Measurements from ENCODE around the gene CLDN19.

CLDN19 gene

DNA sequence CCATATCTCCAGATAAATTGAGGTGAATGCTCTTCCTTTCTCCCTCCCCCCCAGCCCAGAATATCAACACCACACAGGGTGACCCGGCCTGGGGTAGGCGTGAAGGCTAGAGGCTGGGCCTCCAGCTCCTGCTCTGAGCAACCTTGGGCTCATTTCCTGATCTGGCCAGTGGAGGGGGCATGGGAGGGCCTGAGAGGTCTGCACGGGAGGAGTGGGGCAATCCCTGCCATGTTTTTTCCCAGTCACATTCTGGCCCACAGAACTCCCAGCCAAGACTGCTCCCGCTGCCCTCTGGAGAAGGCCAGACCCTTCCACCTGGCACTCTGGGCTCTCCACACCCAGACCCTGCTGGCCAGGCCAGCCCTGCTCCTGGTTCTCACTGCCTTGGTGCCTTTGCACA, 3.9 kb downstream of the CLDN19 start:
- no peaks in the 10 kb centered on the region for H3F3A ChIP-seq (ENCODE audit: low read depth)
- TF ChIP-seq, protein P1, sequence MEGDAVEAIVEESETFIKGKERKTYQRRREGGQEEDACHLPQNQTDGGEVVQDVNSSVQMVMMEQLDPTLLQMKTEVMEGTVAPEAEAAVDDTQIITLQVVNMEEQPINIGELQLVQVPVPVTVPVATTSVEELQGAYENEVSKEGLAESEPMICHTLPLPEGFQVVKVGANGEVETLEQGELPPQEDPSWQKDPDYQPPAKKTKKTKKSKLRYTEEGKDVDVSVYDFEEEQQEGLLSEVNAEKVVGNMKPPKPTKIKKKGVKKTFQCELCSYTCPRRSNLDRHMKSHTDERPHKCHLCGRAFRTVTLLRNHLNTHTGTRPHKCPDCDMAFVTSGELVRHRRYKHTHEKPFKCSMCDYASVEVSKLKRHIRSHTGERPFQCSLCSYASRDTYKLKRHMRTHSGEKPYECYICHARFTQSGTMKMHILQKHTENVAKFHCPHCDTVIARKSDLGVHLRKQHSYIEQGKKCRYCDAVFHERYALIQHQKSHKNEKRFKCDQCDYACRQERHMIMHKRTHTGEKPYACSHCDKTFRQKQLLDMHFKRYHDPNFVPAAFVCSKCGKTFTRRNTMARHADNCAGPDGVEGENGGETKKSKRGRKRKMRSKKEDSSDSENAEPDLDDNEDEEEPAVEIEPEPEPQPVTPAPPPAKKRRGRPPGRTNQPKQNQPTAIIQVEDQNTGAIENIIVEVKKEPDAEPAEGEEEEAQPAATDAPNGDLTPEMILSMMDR (conservative IDR thresholded peaks at IDR 0.05; ENCODE audit: low read length), result peak; percentile 30; the same call in 1 of the 2 replicates
- no peak for TF ChIP-seq EZH2phosphoT487 (IDR thresholded peaks at IDR 0.05; ENCODE audit: borderline replicate concordance)
- H3K79me2 ChIP-seq (ENCODE audit: insufficient read depth, low read length), result no peaks in the 10 kb centered on the region
- no peaks in the 10 kb centered on the region for H3K9me3 ChIP-seq (ENCODE audit: insufficient read depth, low read depth, low read length)
- H3K4me2 ChIP-seq (ENCODE audit: low read depth, low read length, poor library complexity, severe bottlenecking), result no peak overlapping the region
- peaks cover 11% of the 10 kb centered on the region for H3K4me1 ChIP-seq (ENCODE audit: insufficient read depth, low read length, poor library complexity, severe bottlenecking)
- no peaks in the 10 kb centered on the region for H4K20me1 ChIP-seq (ENCODE audit: insufficient read depth, low read length, poor library complexity, severe bottlenecking)
- no peaks in the 10 kb centered on the region for H3K9me2 ChIP-seq (replicated peaks; ENCODE audit: low read depth, low read length)
- H3K9ac ChIP-seq (ENCODE audit: low read depth, low read length, poor library complexity, severe bottlenecking), result no peak overlapping the region
- no peaks in the 10 kb centered on the region for H3K27me3 ChIP-seq (ENCODE audit: insufficient read depth, low read length, poor library complexity, severe bottlenecking)
- H3K4me3 ChIP-seq (ENCODE audit: low read length, poor library complexity, severe bottlenecking), result no peak overlapping the region
- H3K36me3 ChIP-seq (ENCODE audit: insufficient read depth, low read length), result no peaks in the 10 kb centered on the region
- H2AFZ ChIP-seq (ENCODE audit: low read length), result no peak overlapping the region

DNA sequence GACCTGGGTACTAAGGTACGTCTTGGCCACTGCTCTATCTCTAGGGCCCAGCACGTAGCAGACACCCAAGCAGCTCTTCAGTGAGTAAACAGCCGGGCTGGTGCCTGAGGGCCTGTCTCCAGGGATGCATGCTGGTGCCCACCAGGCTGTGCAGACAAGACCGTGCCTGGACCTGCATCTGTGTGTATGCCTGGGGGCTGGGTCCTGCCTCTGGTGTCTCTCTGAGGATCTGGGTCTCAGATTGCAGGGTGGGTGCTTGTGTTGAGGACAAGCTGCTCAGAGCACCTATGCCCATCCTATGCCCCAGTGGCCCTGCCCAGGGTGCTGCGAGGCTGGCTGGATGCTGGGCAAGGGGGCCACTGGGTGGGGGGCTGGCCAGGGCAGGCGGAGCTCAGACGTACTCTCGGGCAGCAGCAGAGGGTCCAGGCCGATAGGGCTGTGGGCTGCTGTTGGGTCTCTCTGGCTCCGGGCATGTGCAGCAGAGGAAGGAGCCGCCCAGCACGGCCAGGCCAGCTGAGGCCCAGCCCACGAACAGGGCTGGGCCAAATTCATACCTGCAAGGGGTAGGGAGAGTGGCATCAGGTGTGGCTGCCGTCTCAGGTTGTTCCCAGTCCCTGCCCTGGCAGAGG, 4.4 kb downstream of the CLDN19 start:
- no peak overlapping the region for H3K4me3 ChIP-seq (ENCODE audit: low read length, poor library complexity, severe bottlenecking)
- no peaks in the 10 kb centered on the region for H3K36me3 ChIP-seq (ENCODE audit: insufficient read depth, low read length)
- H3K4me2 ChIP-seq (ENCODE audit: low read depth, low read length, poor library complexity, severe bottlenecking), result no peak overlapping the region
- H3K27me3 ChIP-seq (ENCODE audit: insufficient read depth, low read length, poor library complexity, severe bottlenecking), result no peaks in the 10 kb centered on the region
- H3K9me2 ChIP-seq (replicated peaks; ENCODE audit: low read depth, low read length), result no peaks in the 10 kb centered on the region
- H3K4me1 ChIP-seq (ENCODE audit: insufficient read depth, low read length, poor library complexity, severe bottlenecking), result peaks cover 11% of the 10 kb centered on the region
- H3F3A ChIP-seq (ENCODE audit: low read depth), result no peaks in the 10 kb centered on the region
- H4K20me1 ChIP-seq (ENCODE audit: insufficient read depth, low read length, poor library complexity, severe bottlenecking), result no peaks in the 10 kb centered on the region
- no peaks in the 10 kb centered on the region for H3K79me2 ChIP-seq (ENCODE audit: insufficient read depth, low read length)
- no peak overlapping the region for H2AFZ ChIP-seq (ENCODE audit: low read length)
- no peak overlapping the region for H3K9ac ChIP-seq (ENCODE audit: low read depth, low read length, poor library complexity, severe bottlenecking)
- TF ChIP-seq, protein P1 (conservative IDR thresholded peaks at IDR 0.05; ENCODE audit: low read length), result no peak
- TF ChIP-seq EZH2phosphoT487 (IDR thresholded peaks at IDR 0.05; ENCODE audit: borderline replicate concordance), result no peak
- H3K9me3 ChIP-seq (ENCODE audit: insufficient read depth, low read depth, low read length), result no peaks in the 10 kb centered on the region

DNA sequence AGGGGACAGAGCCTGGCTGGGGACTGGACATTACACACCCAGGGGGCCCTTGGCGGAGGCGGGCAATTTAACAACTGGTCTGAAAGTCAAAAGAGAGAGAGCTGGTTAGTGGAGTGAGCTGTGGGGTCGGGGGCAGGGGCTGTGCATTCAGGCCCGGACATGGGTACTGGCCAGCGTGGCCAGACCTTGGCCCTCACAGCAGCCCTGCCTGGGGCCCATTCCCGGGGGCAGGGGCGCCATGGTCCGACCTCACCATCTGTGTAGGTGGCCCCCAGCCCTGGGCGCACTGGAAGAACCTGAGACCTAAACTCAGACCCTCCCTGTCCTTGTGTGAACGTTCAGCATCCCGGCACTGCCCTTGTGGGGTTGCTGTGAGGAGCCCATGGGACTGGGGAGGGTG, 5.0 kb downstream of the CLDN19 start:
- Histone ChIP-seq H3K27me3 (ENCODE audit: insufficient read depth, low read length, poor library complexity, severe bottlenecking) (no peaks in the 10 kb centered on the region), H3K4me3 (ENCODE audit: low read length, poor library complexity, severe bottlenecking) (no peak overlapping the region), H3K9ac (ENCODE audit: low read depth, low read length, poor library complexity, severe bottlenecking) (no peak overlapping the region), H2AFZ (ENCODE audit: low read length) (no peak overlapping the region), H3F3A (ENCODE audit: low read depth) (no peaks in the 10 kb centered on the region), H3K4me1 (ENCODE audit: insufficient read depth, low read length, poor library complexity, severe bottlenecking) (peaks cover 11% of the 10 kb centered on the region), H3K9me2 (replicated peaks; ENCODE audit: low read depth, low read length) (no peaks in the 10 kb centered on the region), H3K4me2 (ENCODE audit: low read depth, low read length, poor library complexity, severe bottlenecking) (no peak overlapping the region), H4K20me1 (ENCODE audit: insufficient read depth, low read length, poor library complexity, severe bottlenecking) (no peaks in the 10 kb centered on the region), H3K79me2 (ENCODE audit: insufficient read depth, low read length) (no peaks in the 10 kb centered on the region), H3K9me3 (ENCODE audit: insufficient read depth, low read depth, low read length) (no peaks in the 10 kb centered on the region), H3K36me3 (ENCODE audit: insufficient read depth, low read length) (no peaks in the 10 kb centered on the region)
- TF ChIP-seq, protein P1 (conservative IDR thresholded peaks at IDR 0.05; ENCODE audit: low read length), result no peak
- no peak for TF ChIP-seq EZH2phosphoT487 (IDR thresholded peaks at IDR 0.05; ENCODE audit: borderline replicate concordance)
